HEK293 (cell line): ENCODE measurements around the gene GPR158.

ENCODE experiments used
- BCL11A ChIP-seq: fragments of 450-650 bp; formaldehyde crosslinking; IDR thresholded peaks from 2 replicates; pipeline ENCODE4 v1.5.1; 2016; ENCODE audit warnings: low read depth, missing biosample characterization, missing genetic modification characterization
- CTCF ChIP-seq: fragments of 450-650 bp; formaldehyde crosslinking; IDR thresholded peaks from 2 replicates; pipeline ENCODE4 v1.5.1; 2016; ENCODE audit warnings: missing biosample characterization, missing genetic modification characterization
- PRDM10 ChIP-seq: fragments of 450-650 bp; formaldehyde crosslinking; IDR thresholded peaks from 2 replicates; pipeline ENCODE4 v1.5.1; 2016; ENCODE audit warnings: missing biosample characterization, missing genetic modification characterization
- SETDB1 ChIP-seq: IDR thresholded peaks from one replicate; pipeline ENCODE4 v1.6.1; 2017; ENCODE audit warnings: mild to moderate bottlenecking, low read length, moderate library complexity, mixed read lengths; ENCODE audit not compliant: insufficient read length
- YY1 ChIP-seq: fragments of 450-650 bp; formaldehyde crosslinking; IDR thresholded peaks from 2 replicates; pipeline ENCODE4 v1.5.1; 2018; ENCODE audit warnings: missing biosample characterization, missing genetic modification characterization
- ZBTB44 ChIP-seq: fragments of 450-650 bp; IDR thresholded peaks from 2 replicates; pipeline ENCODE4 v1.5.1; 2018; ENCODE audit warnings: missing biosample characterization, mild to moderate bottlenecking, missing genetic modification characterization
- ZFP41 ChIP-seq: fragments of 450-650 bp; formaldehyde crosslinking; IDR thresholded peaks from 2 replicates; pipeline ENCODE4 v1.5.1; 2016; ENCODE audit warnings: missing biosample characterization, missing genetic modification characterization, borderline replicate concordance
- ZNF138 ChIP-seq: fragments of 450-650 bp; formaldehyde crosslinking; IDR thresholded peaks from 2 replicates; pipeline ENCODE4 v1.5.1; 2016; ENCODE audit warnings: missing biosample characterization, missing genetic modification characterization, borderline replicate concordance
- ZNF311 ChIP-seq: fragments of 450-650 bp; formaldehyde crosslinking; IDR thresholded peaks from 2 replicates; pipeline ENCODE4 v1.5.1; 2017; ENCODE audit warnings: missing biosample characterization, missing genetic modification characterization, borderline replicate concordance
- ZNF394 ChIP-seq: fragments of 450-650 bp; formaldehyde crosslinking; IDR thresholded peaks from 2 replicates; pipeline ENCODE4 v1.5.1; 2016; ENCODE audit warnings: missing biosample characterization, missing genetic modification characterization, mild to moderate bottlenecking, moderate library complexity, borderline replicate concordance
- ZNF561 ChIP-seq: fragments of 450-650 bp; IDR thresholded peaks from 2 replicates; pipeline ENCODE4 v1.5.1; 2018; ENCODE audit warnings: missing biosample characterization, missing genetic modification characterization, borderline replicate concordance
- ZNF837 ChIP-seq: fragments of 450-650 bp; formaldehyde crosslinking; IDR thresholded peaks from 2 replicates; pipeline ENCODE4 v1.5.1; 2016; ENCODE audit warnings: missing biosample characterization, missing genetic modification characterization
- TF ChIP-seq, protein P1 (sequence below): sonication (generic); formaldehyde crosslinking; IDR thresholded peaks from 2 replicates; pipeline ENCODE4 v1.8.1; 2022; ENCODE audit warnings: mild to moderate bottlenecking, moderate library complexity, missing genetic modification reagents

- no peak for TF ChIP-seq ZNF138 (tag by site-specific recombination)
- no peak for TF ChIP-seq ZNF561
- TF ChIP-seq CTCF (tag by site-specific recombination): no peak
- no peak for TF ChIP-seq ZBTB44 (tag by site-specific recombination)
- no peak for TF ChIP-seq PRDM10 (tag by site-specific recombination)
- no peak for TF ChIP-seq BCL11A
- no peak for TF ChIP-seq ZFP41 (tag by site-specific recombination)
- TF ChIP-seq ZNF837 (tag by site-specific recombination): no peak
- TF ChIP-seq YY1 (tag by site-specific recombination): no peak
- no peak for TF ChIP-seq SETDB1
- TF ChIP-seq, protein P1, sequence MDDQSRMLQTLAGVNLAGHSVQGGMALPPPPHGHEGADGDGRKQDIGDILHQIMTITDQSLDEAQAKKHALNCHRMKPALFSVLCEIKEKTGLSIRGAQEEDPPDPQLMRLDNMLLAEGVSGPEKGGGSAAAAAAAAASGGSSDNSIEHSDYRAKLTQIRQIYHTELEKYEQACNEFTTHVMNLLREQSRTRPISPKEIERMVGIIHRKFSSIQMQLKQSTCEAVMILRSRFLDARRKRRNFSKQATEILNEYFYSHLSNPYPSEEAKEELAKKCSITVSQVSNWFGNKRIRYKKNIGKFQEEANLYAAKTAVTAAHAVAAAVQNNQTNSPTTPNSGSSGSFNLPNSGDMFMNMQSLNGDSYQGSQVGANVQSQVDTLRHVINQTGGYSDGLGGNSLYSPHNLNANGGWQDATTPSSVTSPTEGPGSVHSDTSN (CRISPR knock-in tag): no peak
- TF ChIP-seq ZNF394: no peak
- TF ChIP-seq ZNF311 (tag by site-specific recombination): no peak
Measured at GRCh38 chr10:25280076-25280475, 105.3 kb downstream of the GPR158 start.
